Neural cell (in vitro differentiated cells): ENCODE data around the gene CHCHD3. TPM values are rescaled to one million over a fixed set of nuclear protein-coding genes. Genes with fewer than 3 reads are reported as not detected.

Source experiments
- H2AFZ ChIP-seq: fragments of 200-600, 300-800 bp; sonication (generic), shearing (Covaris generic); 2 replicates; pipeline ENCODE4 v1.6.0; 2014; ENCODE audit warnings: low read depth, mild to moderate bottlenecking, antibody characterized with exemption, low read length, moderate library complexity
- H3F3A ChIP-seq: fragments of 200-600 bp; shearing (Covaris generic); 2 replicates; pipeline ENCODE4 v1.6.1; 2016; ENCODE audit warnings: mild to moderate bottlenecking, moderate library complexity, mixed read lengths, antibody characterized with exemption, low read length; ENCODE audit not compliant: insufficient read depth, poor library complexity, severe bottlenecking
- H3K27ac ChIP-seq: fragments of 200-600, 300-800 bp; sonication (generic), shearing (Covaris generic); 2 replicates; pipeline ENCODE4 v1.5.1; 2014; ENCODE audit warnings: mild to moderate bottlenecking, low read length, moderate library complexity
- H3K27me3 ChIP-seq: fragments of 300-800, 200-600 bp; sonication (generic), shearing (Covaris generic); 2 replicates; pipeline ENCODE4 v1.6.0; 2014; ENCODE audit warnings: mild to moderate bottlenecking, low read depth, low read length, moderate library complexity; ENCODE audit not compliant: insufficient read depth
- H3K36me3 ChIP-seq: fragments of 300-800, 200-600 bp; sonication (generic), shearing (Covaris generic); 2 replicates; pipeline ENCODE4 v1.5.1; 2014; ENCODE audit warnings: mild to moderate bottlenecking, antibody characterized with exemption, low read length, moderate library complexity; ENCODE audit not compliant: insufficient read depth
- H3K4me2 ChIP-seq: fragments of 300-800, 200-600 bp; sonication (generic), shearing (Covaris generic); 2 replicates; pipeline ENCODE4 v1.6.0; 2014; ENCODE audit warnings: mild to moderate bottlenecking, low read length
- H3K4me3 ChIP-seq: fragments of 300-800, 200-600 bp; sonication (generic), shearing (Covaris generic); 2 replicates; pipeline ENCODE4 v1.5.1; 2014; ENCODE audit warnings: mild to moderate bottlenecking, low read length, moderate library complexity
- H3K79me2 ChIP-seq: fragments of 200-600 bp; shearing (Covaris generic); replicated peaks from 2 replicates; pipeline ENCODE4 v1.6.0; 2014; ENCODE audit warnings: mild to moderate bottlenecking, low read length, moderate library complexity; ENCODE audit not compliant: insufficient read depth
- H3K9ac ChIP-seq: fragments of 300-800, 200-600 bp; sonication (generic), shearing (Covaris generic); 2 replicates; pipeline ENCODE4 v1.6.1; 2016; ENCODE audit warnings: mild to moderate bottlenecking, low read length, mixed read lengths
- H3K9me2 ChIP-seq: fragments of 200-600 bp; shearing (Covaris generic); 2 replicates; pipeline ENCODE4 v1.6.1; 2016; ENCODE audit warnings: mild to moderate bottlenecking, low read length, mixed read lengths; ENCODE audit not compliant: insufficient read depth
- H3K9me3 ChIP-seq: fragments of 200-600, 300-800 bp; sonication (generic), shearing (Covaris generic); 2 replicates; pipeline ENCODE4 v1.6.1; 2016; ENCODE audit warnings: mild to moderate bottlenecking, mixed run types, low read length, moderate library complexity, mixed read lengths
- H4K20me1 ChIP-seq: fragments of 200-600 bp; shearing (Covaris generic); 2 replicates; pipeline ENCODE4 v1.6.1; 2016; ENCODE audit warnings: mild to moderate bottlenecking, mixed run types; ENCODE audit not compliant: insufficient read depth
- CTCF ChIP-seq: fragments of 450-650 bp; IDR thresholded peaks from 2 replicates; pipeline ENCODE4 v1.5.1; 2014; ENCODE audit warnings: antibody characterized with exemption, mild to moderate bottlenecking, moderate library complexity; ENCODE audit not compliant: poor library complexity, severe bottlenecking
- EP300 ChIP-seq: fragments of 450-650 bp; conservative IDR thresholded peaks from 2 replicates; pipeline ENCODE4 v1.6.1; 2014; ENCODE audit warnings: antibody characterized with exemption, mild to moderate bottlenecking, moderate library complexity; ENCODE audit not compliant: poor library complexity, severe bottlenecking
- EZH2 ChIP-seq: fragments of 200-600, 300-800 bp; shearing (Covaris generic), sonication (generic); IDR thresholded peaks from 2 replicates; pipeline ENCODE4 v1.6.1; 2014; ENCODE audit warnings: antibody characterized with exemption, low read length, borderline replicate concordance, mild to moderate bottlenecking; ENCODE audit not compliant: insufficient read depth, poor library complexity, severe bottlenecking
- MXI1 ChIP-seq: fragments of 450-650 bp; conservative IDR thresholded peaks from 2 replicates; pipeline ENCODE4 v1.6.1; 2014; ENCODE audit warnings: antibody characterized with exemption, mild to moderate bottlenecking; ENCODE audit not compliant: poor library complexity, severe bottlenecking
- POLR2AphosphoS5 ChIP-seq: IDR thresholded peaks from 2 replicates; pipeline ENCODE4 v1.6.1; 2012
- RAD21 ChIP-seq: fragments of 450-650 bp; conservative IDR thresholded peaks from 2 replicates; pipeline ENCODE4 v1.6.1; 2014; ENCODE audit warnings: antibody characterized with exemption, mild to moderate bottlenecking, moderate library complexity
- REST ChIP-seq: IDR thresholded peaks from 2 replicates; pipeline ENCODE4 v1.6.1; 2012; ENCODE audit warnings: borderline replicate concordance
- SMC3 ChIP-seq: fragments of 450-650 bp; conservative IDR thresholded peaks from 2 replicates; pipeline ENCODE4 v1.6.1; 2014; ENCODE audit warnings: antibody characterized with exemption, mild to moderate bottlenecking, moderate library complexity; ENCODE audit not compliant: poor library complexity
- TAF1 ChIP-seq: IDR thresholded peaks from 2 replicates; pipeline ENCODE4 v1.6.1; 2012; ENCODE audit warnings: low read depth
- polyA plus RNA-seq: library from polyadenylated mRNA; depleted of rRNA; stranded (reverse); fragments of >200 nt; gene quantifications from 2 replicates; pipeline ENCODE4 v1.2.3, GENCODE V29; 2014

Gene CHCHD3
- polyA plus RNA-seq, 1 donor from 2014 or later = 89.9 TPM

- no peak for TF ChIP-seq TAF1
These were observed 281.4 kb downstream of the CHCHD3 start (continued) for GRCh38 chr7:132800522-132800921.

- no peak overlapping the region for H3K9ac ChIP-seq
- no peak for TF ChIP-seq TAF1
- TF ChIP-seq MXI1 = no peak
- no peak for TF ChIP-seq EZH2
- H3K9me3 ChIP-seq = no peaks in the 10 kb centered on the region
These were observed 282.8 kb downstream of the CHCHD3 start for GRCh38 chr7:132799081-132799413.

GRCh38 chr7:132797152-132797551, 284.7 kb downstream of the CHCHD3 start:
- H2AFZ ChIP-seq = no peak overlapping the region
- TF ChIP-seq TAF1 = no peak
- TF ChIP-seq MXI1 = no peak
- TF ChIP-seq RAD21 = no peak
- TF ChIP-seq SMC3 = no peak
- no peak for TF ChIP-seq CTCF
- no peak for TF ChIP-seq REST
- no peak for TF ChIP-seq POLR2AphosphoS5
- TF ChIP-seq EZH2 = no peak
- no peak for TF ChIP-seq EP300
- H3K9me2 ChIP-seq = no peaks in the 10 kb centered on the region

More at GRCh38 chr7:132799081-132799413, 282.8 kb downstream of the CHCHD3 start:
- Histone ChIP-seq H4K20me1 (no peaks in the 10 kb centered on the region), H3K27ac (no peak overlapping the region), H3K79me2 (no peaks in the 10 kb centered on the region), H3K4me3 (no peak overlapping the region), H3K36me3 (no peaks in the 10 kb centered on the region), H3K4me2 (no peak overlapping the region), H2AFZ (no peak overlapping the region), H3F3A (no peaks in the 10 kb centered on the region), H3K27me3 (no peaks in the 10 kb centered on the region), H3K9me2 (no peaks in the 10 kb centered on the region)

More at GRCh38 chr7:132797152-132797551, 284.7 kb downstream of the CHCHD3 start:
- no peaks in the 10 kb centered on the region for H4K20me1 ChIP-seq
- no peaks in the 10 kb centered on the region for H3K36me3 ChIP-seq
- H3K4me2 ChIP-seq = no peak overlapping the region
- no peak overlapping the region for H3K9ac ChIP-seq
- H3K4me3 ChIP-seq = no peak overlapping the region
- H3K27ac ChIP-seq = no peak overlapping the region
- no peaks in the 10 kb centered on the region for H3F3A ChIP-seq
- no peaks in the 10 kb centered on the region for H3K27me3 ChIP-seq
- no peaks in the 10 kb centered on the region for H3K79me2 ChIP-seq
- H3K9me3 ChIP-seq = no peaks in the 10 kb centered on the region
